Neural progenitor cell (in vitro differentiated cells): Measurements from ENCODE around the gene DUOXA2.

Experiments
- CTCF ChIP-seq: fragments of 200-600 bp; sonication (generic); IDR thresholded peaks from 2 replicates; pipeline ENCODE4 v1.5.1; 2017; ENCODE audit warnings: antibody characterized with exemption, mild to moderate bottlenecking
- EZH2 ChIP-seq: fragments of 200-600 bp; sonication (generic); IDR thresholded peaks from 2 replicates; pipeline ENCODE4 v1.6.1; 2017; ENCODE audit warnings: antibody characterized with exemption, mild to moderate bottlenecking, moderate library complexity
- EZH2phosphoT487 ChIP-seq: fragments of 200-600 bp; sonication (generic); IDR thresholded peaks from 2 replicates; pipeline ENCODE4 v1.6.1; 2017; ENCODE audit warnings: antibody characterized with exemption

GRCh38 chr15:45155739-45156138 is 41.6 kb downstream of the DUOXA2 start:
- TF ChIP-seq CTCF (no peak), EZH2 (no peak), EZH2phosphoT487 (no peak)
